Hepatocyte (in vitro differentiated cells): ENCODE measurements around the gene USP50.

ENCODE experiments used
- CTCF ChIP-seq: fragments of 200-600 bp; sonication (generic); IDR thresholded peaks from 2 replicates; pipeline ENCODE4 v1.5.1; 2016; ENCODE audit warnings: antibody characterized with exemption, mild to moderate bottlenecking; ENCODE audit not compliant: poor library complexity
- EZH2 ChIP-seq: fragments of 200-600 bp; sonication (generic); IDR thresholded peaks from 2 replicates; pipeline ENCODE4 v1.6.1; 2016; ENCODE audit warnings: antibody characterized with exemption, mild to moderate bottlenecking, borderline replicate concordance

- TF ChIP-seq CTCF = no peak
- TF ChIP-seq EZH2 = no peak
Measured at GRCh38 chr15:50593761-50594160, 47.3 kb upstream of the USP50 start.
